ENCODE data around the gene TRIM8.
"Not testable (repeated sequence)": the region's sequence is repeated elsewhere in the genome, so short reads cannot be mapped to it uniquely, and the experiment has no call there.

The TRIM8 gene

DNA sequence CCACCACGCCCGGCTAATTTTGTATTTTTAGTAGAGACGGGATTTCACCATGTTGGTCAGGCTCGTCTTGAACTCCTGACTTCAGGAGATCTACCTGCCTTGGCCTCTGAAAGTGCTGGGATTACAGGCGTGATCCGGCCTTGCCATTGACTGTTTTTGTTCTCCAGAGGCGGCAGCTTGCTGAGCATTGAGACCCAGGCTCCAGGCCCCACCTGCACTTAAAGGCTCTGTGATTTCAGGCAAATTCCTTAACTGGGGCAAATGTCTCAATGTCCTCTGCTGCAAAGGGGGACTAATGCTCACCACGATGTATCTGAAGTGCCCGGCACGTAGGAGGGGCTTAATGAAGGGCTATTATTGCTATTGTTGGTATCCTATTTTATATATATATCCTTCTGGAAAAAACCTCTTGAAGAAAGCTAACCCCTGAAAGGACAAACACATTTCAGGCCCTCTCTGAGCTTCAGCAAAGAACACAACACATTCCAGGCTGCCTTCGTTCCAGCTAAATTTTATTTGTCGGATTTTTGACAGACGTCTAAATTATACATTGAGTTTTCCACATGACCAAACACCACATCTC lies 29.0 kb downstream of the TRIM8 start:
- no peak for DNase-seq

DNA sequence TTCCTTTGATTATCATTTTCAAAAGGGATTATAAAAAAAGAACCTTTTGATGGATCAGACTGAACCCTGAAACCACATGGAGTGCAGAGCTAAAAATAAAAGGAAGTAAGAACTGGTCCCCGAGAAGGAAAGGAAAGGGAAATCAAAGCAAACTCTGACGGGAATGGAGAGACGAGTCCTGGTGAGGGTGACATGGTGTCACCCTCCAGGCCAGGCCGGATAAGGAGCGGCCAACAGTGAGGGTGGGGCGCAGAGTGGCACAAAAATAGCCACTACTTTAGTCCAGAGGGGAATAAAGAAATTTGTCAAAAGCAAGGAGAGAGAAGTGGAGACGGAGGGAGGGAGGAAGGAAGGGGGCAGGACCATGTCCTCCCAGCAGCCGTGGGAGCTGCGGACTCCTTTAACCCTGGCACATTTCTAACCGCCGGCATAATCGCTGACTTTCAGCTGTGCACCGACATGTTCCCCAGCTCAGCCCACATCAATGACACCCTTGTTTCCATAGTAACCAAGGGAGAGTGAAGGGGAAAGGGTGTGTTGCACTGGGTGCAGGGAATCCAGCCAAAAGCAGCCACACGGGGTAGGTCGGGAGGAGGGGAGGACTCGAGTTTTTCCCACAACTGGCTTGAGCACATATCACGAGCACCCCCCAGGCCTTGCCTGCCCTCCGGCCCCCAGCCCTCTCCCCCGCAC lies 29.7 kb downstream of the TRIM8 start:
- DNase-seq, result peak; percentile 36

DNA sequence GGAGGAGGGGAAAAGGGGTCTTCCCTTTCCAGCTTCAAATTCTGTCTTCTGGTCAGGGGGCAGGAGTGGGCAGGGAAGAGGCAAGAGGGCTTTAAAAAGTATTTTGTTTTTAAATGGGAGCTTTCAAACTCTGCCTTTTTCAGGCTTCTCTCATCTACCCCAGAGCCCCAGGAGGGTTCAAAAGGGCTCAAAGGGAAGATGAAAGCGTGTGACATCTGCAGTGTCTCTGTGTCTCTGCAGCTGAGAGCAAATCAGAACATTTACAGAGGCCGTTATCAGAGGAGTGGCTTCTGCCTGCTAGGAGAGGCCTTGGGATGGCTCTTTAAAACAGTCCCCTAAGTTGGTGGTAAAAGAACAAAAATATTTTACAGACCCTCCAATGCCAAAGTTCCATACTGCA lies 30.3 kb downstream of the TRIM8 start:
- DNase-seq, result no peak

DNA sequence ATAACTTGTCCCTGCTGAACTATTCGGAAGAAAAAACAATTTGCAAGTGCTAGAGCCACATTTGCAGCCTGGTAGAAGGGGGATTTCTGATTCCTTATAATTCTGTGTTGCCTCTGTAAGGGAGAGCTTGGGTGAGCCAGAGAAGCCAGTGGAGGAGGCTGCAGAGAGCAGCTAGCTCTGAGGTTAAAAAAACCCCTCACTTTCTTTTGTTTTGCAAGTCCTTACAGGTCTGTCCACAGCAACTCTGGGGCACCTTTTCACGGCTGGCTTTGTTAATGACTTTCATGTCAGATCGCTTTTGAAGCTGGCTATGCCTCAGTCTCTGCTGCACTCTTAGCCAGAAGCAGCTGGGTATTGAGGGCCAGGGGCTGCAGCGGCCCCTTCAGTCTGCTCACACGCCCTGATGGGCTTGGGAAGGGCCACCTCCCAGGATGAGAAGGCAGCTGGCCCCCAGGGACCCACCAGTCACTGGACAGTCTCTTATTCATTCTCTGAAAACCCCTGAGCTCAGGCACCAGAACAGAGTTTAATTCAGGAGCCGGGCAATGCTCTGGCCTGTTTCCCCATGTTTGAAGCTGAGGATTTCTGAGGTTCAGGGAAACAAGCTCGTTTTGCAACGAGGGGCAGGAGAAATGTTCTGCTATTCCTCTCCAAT lies 30.9 kb downstream of the TRIM8 start:
- DNase-seq, result no peak

DNA sequence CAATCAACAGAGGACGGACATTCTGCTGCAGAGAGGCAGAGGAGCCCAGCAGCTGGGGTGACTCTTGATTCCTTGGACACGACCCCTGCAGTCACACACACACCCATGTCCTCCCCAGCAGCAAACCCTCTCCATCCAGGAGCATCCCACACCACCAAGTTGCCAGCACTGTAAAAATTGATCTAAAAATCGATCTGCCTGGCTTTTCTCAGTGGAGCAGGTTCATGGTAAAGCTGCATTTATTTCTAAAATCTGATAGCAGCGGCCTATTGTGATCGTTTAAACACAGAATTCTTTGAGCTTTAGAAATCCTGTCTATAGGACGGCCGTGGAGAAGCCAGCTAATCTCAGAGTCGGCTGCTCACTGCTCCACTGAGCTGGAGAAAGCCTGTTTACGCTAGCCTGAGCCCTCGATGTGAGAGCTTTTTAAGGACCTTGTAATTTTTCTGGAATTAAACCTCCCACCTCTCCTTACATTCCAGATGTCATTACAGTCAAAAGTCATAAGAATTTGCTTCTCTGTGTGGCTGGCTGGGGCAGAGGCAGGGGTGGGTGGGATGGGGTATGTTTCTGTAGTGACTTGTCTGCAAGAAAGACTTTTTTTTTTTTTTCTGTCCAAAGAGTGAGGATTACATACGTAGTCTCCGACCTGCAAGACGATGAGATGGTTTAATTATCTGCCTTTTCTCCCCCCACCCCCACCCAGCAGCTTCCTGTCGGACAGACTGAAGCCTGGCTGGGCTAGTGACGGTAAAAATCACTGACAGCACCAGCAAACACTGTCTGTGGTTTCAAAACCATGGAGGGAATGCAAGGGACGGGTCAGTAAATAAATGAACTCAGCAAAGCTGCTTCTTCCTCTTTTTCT lies 31.6 kb downstream of the TRIM8 start:
- DNase-seq, result no peak

DNA sequence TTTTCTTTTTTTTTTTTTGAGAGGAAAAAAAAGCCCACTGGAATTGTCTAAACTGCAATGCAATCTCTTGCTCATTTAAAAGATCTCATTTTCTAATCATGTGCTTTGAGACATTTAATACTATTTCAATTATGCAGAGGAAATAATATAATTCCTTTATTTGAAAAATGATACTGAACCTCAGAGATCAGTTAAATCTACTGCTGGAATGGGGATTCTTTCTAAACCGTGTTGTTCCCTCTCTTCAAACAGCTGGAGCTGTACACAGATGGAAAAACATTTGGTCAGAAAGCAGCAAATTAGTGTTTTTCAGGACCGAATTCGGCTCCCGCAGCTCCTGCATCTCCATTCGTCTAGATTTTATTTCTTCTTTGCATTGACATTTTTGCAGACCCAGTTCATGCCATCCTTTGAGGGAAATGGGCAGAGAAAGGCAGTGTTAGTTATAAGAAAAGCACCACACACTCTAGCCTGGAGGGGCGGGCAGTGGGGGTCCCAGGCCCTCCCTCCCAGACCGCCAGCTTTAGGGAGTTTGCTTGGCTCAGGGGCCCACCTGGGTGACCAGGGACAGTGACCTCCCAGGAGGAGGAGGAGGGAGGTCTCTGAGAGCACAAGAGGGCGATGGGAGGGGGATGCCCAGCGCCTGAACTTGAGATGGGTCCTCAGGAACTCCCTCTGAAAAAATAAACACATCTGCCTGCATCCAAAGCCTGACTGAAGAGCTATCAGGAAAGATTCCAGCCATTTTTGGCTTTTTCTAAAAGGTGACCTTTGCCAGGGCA lies 32.4 kb downstream of the TRIM8 start:
- DNase-seq, result no peak

DNA sequence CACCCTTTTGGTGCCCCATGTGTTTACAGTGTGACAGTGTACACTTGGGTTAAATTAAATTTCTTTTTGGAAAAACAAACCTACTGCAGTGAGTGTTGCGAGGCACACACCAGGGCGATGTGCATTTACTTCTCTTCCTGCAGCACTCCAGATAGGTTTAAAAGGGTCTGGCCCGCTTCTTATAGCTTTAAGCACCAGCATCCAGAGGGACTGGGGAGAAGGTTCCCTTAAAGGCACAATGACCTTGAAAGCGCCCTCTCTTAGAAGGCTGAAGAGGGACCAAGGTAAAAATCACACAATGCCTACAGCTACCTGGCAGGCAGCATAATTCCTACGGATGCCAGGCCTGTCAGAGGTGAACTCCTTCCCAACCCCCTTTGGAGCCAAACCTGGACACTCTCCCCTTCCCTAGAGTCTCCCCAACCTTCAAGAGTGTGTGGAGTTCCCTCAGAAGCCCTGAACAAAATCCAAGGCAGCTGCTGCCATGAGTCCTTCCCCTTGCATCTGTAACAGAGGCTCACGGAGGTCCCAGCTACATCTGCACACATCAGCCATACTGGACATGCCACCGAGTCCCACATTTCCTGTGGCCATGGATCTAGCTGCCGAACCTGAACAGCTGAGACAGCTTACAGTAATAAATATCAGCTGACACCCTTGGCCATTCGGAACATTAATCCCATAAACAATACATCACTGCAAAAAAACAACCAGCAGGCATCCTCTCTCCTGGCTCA lies 33.2 kb downstream of the TRIM8 start:
- DNase-seq, result no peak

DNA sequence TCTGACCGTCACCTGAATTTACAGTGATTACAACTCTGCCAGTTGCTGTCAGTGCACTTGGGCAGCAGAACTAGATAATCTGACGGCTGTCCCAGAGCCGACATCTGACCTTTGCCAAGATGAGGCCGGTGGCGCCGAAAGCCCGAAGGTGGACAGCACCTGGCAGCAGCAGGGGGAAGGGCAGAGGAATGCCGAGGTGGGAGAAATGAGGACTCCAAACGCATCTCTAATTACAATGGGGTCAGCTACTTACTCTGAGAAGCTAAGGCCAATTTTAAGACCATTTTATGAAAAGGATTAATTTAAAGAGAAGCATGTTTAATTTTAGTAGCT lies 33.8 kb downstream of the TRIM8 start:
- no peak for DNase-seq

DNA sequence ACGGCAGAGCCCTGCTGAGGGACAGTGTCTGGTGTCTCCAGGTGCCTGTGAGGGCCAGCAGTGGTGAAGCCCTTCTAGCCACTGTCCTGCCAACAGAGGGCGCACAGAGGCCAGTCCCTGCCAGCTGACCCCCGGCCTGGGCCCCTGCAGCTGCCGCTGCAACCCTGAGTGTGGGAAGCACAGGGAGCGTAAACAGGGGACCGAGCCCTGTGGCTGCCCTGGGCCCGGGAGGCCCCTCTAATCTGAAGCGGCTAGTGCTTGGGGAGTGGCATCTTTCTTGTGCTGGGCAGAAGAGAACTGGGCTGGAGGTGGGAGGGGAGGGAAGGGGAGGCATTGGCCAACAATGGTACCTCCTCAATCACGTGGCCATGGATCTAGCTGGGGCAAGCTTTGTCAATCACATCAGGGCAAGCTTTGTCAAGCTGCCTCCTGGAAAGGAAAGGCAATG lies 34.6 kb downstream of the TRIM8 start:
- peak; percentile 40 for DNase-seq

DNA sequence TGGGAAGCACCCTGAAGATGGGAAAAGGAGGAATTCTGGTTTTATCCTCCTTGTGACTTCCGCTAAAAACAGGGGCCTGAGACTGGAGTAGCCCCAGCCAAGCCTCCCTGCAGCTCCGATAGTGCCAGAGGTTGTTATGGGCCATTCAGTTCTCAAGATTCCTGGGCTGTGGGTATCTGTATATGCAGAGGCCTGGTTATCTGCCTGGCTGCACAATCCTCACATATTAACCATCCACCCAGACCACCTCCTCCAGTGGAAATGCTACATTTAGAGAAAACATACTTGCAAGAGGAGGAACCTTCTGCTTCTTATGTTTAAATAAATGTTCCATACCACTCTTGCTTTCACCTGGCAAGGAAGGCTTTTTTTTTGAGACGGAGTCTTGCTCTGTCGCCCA lies 35.3 kb downstream of the TRIM8 start:
- DNase-seq, result no peak

DNA sequence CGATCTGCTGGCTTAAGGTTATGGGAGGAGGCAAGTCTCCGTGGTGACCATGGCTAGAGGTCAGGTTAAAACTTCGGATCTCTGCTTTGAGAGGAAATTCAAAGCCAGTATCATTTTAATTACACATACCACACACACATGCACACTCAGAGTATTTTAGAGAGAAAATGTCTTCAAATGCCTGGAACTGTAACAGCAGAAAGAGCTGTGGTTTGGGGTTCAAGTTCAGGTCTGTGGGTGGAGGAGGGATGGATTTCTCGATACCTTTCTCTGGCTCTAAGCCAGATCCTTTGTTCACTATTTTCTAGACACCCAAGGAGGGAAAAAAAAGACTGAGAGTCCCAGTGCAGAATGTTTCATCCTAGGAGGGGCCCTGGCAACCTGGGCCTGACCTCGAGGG lies 37.4 kb downstream of the TRIM8 start:
- no peak for DNase-seq

DNA sequence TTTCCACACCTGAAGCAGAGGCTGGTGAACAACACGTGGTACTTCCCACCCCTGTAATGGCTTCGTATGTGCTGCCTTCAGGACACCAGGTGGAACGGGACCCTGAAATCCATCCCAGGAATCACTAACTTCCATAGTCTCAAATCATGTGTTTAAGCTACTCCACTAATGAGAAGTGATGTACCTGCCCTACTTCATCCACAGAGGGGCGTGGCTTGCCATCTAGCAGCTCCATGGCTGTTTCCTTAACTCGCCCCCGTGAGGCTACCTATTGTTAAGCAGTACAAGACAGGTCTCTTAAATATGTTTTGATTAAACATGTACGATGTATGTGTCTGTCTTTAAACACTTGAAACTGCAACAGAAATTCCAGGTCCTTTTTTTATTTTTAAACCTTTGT lies 38.1 kb downstream of the TRIM8 start:
- DNase-seq, result no peak

DNA sequence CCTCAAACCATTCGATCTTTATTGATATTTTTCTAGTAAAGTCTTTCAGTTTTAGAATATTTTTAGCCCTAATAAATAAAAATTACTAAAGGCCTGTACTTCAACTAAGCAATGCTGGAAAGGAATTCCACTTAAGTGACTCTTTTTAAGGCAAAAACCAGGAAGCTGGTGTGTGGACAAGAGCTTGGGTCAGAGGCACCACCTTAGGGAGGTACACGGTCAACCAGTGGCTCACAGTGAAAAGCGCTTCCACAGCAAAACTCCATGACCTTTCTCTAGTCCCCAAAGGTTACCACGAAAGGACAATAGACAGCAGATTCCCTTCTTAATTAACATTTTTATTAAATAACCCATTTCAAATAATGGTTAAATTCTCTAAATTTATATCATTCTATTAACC lies 38.7 kb downstream of the TRIM8 start:
- no peak for DNase-seq

DNA sequence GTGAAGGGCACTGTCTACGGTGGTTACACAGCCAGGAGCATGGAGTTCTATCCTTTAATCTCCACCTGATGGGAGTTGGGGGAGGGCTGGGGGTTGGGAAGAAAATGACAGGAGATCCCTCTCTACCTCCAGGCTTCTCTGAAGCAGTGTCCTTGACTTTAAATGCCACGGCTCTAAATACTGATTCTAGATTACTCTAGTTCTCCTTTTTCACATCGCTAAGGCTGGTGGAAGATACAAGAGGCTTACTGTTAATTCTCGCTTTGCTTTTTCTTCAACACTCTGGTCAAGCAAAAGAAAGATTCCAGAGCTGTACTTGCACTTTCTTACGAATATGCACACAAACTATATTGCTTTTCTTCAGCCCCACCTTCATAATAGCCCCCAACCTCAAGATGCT lies 39.5 kb downstream of the TRIM8 start:
- DNase-seq, result no peak

DNA sequence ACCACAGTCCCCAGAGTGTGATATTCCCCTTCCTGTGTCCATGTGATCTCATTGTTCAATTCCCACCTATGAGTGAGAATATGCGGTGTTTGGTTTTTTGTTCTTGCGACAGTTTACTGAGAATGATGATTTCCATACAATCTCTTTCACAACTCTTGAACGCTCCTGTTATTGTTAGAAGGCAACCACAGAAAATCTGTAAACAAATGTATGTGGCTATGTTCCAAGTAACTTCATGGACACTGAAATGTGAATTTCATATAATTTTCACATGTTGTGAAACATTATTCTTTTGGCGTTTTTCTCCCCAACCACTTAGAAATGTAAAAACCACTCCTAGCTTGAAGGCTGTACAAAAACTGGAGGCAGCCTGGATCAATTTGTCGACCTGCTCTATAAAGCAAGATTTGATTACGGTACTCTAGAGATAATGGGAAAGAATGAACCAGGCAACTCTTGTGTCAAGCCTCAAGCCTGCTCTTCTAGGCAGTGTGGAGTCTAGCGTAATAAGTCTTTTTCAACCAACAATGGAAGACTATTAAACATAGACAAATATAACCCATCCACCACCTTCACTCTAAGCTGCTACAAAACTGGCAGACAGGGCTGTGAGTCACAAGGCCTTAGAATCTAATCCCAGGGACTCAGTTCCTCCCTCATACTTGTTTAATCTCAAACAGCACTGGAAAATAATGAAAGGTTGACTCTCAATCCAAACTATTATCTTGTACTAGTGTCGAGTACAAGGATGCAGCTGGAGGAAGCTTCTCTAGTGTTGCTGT lies 47.2 kb downstream of the TRIM8 start:
- no peak for DNase-seq

DNA sequence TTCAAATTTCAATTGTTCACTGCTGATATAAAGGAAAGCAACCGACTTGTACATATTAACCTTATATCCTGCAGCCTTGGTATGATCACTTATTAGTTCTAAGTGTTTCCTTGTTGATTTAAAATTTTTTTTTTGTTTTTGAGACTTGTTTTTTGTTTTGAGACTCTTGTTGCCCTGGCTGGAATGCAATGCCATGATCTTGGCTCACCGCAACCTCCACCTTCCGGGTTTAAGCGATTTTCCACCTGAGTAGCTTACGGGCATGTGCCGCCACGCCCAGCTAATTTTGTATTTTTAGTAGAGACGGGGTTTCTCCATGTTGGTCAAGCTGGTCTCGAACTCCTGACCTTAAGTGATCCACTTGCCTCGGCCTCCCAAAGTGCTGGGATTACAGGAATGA lies 51.1 kb downstream of the TRIM8 start:
- DNase-seq, result not testable (repeated sequence)

DNA sequence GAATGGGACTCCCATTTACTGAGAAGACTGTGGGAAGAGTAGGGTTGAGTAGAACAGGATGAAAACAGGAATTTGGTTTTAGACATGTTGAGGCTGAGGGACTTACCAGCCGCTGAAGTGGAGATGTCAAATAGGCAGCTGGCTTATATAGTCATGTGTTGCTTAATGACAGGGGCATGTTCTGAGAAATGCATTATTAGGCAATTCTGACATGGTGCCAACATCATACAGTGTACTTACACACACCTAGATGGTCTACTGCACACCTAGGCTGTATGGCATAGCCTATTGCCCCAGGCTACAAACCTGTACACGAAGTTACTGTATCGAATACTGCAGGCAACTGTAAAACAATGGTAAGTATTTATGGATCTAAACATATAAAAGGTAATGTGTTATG lies 52.5 kb downstream of the TRIM8 start:
- DNase-seq, result no peak

DNA sequence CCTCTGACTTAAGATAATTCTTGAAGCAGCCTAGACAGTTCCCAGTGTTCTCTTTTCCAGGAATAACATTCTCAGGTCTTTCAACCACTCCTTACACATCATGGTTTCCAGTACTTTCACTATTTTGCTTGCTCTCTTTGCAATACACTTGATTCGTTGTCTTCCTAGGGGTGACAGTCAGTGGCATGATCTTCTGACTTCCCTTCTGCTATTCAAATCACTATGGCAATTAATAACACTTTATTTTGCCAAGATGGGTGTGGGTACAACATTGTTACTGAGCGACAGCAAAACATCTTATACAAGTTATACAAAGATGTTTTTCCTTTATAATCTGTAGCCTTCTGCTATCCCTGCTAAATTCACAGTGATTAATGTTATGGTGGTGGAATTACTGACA lies 54.6 kb downstream of the TRIM8 start:
- DNase-seq, result no peak

DNA sequence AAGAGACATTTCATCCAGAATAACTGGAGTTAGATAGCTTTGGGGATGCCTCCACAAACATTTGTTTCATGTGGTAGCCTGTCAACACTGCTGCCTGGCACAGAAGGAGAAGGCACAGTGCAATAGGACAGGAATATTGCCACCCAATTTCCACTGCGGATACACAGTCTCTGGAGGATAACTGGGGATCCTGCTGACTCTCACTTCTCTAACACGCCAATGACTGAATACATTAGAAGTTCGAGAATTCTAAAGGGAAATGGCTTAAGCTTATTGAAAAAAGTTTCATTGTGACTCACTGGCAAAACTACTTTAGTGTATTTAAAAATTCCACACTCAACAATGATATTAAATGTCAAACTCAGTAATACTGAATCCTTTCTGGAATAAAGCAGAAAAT lies 57.0 kb downstream of the TRIM8 start:
- DNase-seq, result no peak

DNA sequence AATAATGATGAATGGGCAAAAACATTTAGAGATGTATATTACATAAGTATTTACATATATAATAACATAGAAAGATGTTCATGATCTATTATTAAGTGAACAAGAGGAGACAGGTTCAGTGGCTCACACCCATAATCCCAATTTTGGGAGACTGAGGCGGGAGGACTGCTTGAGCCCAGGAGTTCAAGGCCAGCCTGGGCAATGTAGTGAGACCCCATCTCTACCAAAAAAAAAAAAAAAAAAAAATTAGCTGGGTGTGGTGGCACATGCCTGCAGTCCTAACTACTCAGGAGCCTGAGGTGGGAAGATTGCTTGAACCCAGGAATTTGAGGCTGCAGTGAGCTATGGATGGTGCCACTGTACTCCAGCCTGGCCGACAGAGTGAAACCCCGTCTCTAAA lies 57.5 kb downstream of the TRIM8 start:
- DNase-seq, result no peak

DNA sequence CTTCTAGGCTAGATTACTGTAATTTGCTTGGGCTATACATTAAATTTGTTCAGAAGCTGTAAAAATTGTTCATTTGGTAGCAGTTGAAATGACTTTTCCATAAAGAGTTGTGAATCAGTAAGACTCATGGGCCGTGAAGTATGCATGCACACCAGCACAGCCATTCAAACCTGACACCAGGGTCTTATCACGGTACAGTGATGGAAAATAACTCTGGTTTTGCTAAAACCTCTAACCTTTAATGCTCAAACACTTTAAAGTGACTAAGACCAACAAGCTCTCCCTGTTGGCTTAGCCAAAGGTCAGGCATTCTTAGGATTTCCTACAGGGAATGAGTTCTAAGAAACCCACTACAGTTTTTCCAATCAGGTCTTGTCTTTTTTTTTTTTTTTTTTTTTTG lies 58.5 kb downstream of the TRIM8 start:
- no peak for DNase-seq

Measured in NCI-H1092 (cell line).